Measurements from ENCODE around the gene PURB.
"Not testable (repeated sequence)": the region's sequence is repeated elsewhere in the genome, so short reads cannot be mapped to it uniquely, and the experiment has no call there.

The PURB gene

DNA sequence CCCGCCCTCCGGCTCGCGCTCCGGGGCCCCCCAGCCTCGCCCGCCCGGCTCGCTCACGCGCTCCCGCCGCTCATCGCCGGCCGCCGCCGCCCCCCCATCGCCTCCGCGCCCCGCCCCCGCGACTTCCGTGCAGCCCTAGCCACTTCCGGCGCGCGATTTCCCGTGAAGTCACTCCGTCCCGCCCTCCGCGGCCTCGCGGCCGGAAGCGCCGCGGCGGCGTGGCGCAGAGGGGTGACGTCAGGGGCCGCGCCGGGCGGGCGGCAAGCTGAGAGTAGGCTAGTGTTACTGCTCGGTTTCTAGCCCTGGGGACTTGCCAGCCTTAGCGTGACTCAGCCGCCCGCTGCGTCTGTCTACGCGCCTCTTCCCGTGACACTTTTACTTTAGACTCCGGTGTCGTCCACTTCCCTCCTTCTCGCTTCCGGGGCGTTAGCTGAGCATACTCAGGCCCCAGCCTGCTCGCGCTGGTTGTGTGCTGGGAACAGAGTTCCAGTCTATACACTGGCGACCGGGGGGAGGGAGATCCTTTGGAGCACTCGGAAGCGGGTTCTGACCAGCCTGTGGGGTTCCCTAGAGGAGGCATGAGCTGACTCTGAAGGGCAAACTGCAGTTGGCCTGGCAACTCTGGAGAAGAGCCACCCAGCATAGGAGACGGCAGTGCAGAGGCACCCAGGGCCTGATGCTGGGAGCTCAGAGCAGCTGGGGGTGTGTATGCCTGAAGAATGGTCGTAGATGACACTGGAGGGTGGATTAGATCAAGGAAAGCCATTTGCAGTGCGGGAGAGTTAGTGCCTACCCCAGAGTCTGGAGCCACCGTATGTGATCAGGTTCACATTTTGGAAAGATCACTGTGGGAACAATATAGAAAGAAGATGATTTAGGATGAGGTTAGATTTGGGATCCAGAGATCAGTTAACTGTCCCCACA, at the start of gene PURB:
PURB (minus strand) TSS at position 137 of the 924 bp plus-strand sequence. CDS start 182 bp downstream, outside the sequence.
- TF ChIP-seq, protein P1, sequence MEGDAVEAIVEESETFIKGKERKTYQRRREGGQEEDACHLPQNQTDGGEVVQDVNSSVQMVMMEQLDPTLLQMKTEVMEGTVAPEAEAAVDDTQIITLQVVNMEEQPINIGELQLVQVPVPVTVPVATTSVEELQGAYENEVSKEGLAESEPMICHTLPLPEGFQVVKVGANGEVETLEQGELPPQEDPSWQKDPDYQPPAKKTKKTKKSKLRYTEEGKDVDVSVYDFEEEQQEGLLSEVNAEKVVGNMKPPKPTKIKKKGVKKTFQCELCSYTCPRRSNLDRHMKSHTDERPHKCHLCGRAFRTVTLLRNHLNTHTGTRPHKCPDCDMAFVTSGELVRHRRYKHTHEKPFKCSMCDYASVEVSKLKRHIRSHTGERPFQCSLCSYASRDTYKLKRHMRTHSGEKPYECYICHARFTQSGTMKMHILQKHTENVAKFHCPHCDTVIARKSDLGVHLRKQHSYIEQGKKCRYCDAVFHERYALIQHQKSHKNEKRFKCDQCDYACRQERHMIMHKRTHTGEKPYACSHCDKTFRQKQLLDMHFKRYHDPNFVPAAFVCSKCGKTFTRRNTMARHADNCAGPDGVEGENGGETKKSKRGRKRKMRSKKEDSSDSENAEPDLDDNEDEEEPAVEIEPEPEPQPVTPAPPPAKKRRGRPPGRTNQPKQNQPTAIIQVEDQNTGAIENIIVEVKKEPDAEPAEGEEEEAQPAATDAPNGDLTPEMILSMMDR (IDR thresholded peaks at IDR 0.05; ENCODE audit: insufficient read depth, low read depth, low read length, missing control alignments), result no peak
- peak within 1 kb of the TSS; percentile 90 for H3K4me3 ChIP-seq (ENCODE audit: low read length)
- peak; percentile 99 for DNase-seq (ENCODE audit: low read depth)

DNA sequence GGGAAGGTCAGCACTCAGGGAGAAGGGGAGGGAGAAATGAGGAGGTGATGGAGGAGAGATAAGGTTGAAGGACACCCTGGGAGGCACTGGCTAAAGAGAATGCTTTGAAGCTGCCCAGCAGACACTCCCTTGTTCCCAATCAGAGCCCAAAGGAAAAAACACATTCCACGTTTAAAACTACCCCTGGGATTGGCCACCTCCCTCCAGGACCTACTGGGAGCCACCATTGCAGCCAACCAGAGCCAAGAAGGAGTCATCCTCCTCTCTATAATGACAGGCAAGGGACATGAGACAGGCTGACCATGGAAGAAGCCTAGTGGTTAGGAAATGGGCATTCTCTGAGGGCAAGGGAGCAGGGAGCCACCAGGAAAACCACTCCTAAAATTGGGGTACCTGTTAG, 49.7 kb upstream of the PURB start:
- TF ChIP-seq, protein P1 (IDR thresholded peaks at IDR 0.05; ENCODE audit: insufficient read depth, low read depth, low read length, missing control alignments), result no peak
- DNase-seq (ENCODE audit: low read depth), result no peak
- H3K4me3 ChIP-seq (ENCODE audit: low read length), result no peak overlapping the region

DNA sequence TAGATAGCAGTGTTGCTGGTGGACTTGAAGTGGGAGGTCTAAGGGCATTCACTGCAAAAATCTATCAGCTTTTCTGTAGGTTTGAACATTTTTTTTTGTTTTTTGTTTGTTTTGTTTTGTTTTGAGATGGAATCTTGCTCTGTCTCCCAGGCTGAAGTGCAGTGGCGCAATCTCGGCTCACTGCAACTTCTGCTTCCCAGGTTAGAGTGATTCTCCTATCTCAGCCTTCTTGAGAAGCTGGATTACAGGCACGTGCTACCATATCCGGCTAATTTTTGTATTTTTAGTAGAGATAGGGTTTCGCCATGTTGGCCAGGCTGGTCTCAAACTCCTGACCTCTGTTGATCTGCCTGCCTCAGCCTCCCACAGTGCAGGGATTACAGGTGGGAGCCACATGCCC, 49.2 kb upstream of the PURB start:
- not testable (repeated sequence) for H3K4me3 ChIP-seq (ENCODE audit: low read length); DNase-seq (ENCODE audit: low read depth)

DNA sequence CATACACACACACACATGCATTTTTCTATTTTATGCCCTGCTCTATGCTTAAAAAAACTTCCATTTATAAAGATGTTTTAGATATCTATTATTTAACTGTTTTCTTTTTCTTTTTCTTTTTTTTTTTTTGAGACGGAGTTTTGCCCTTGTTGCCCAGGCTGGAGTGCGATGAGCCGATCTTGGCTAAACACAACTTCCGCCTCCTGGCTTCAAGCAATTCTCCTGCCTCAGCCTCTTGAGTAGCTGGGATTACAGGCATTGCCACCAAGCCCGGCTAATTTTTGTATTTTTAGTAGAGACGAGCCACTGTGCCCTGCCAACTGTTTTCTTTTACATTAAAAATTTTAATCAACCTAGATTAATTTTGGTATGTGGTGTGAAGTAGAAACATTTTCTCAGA, 45.6 kb upstream of the PURB start:
- TF ChIP-seq, protein P1 (IDR thresholded peaks at IDR 0.05; ENCODE audit: insufficient read depth, low read depth, low read length, missing control alignments), result no peak
- DNase-seq (ENCODE audit: low read depth), result no peak
- no peak overlapping the region for H3K4me3 ChIP-seq (ENCODE audit: low read length)

DNA sequence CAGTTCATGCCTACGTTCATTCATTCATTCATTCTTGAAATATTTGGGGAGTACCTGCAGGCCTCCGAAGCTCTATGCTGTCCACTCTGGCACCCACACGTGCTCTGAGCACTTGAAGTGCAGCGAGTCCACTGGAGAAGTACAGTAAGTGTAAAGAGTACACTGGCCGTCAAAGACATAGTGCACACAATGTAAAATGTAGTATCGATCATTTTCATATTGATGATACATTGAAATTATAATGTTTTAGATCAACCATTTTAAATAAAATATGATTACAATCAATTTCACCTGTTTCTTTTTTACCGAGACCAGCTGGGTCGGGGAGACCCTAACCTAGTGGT, 37.0 kb upstream of the PURB start:
- TF ChIP-seq, protein P1 (IDR thresholded peaks at IDR 0.05; ENCODE audit: insufficient read depth, low read depth, low read length, missing control alignments), result no peak
- no peak overlapping the region for H3K4me3 ChIP-seq (ENCODE audit: low read length)
- no peak for DNase-seq (ENCODE audit: low read depth)

DNA sequence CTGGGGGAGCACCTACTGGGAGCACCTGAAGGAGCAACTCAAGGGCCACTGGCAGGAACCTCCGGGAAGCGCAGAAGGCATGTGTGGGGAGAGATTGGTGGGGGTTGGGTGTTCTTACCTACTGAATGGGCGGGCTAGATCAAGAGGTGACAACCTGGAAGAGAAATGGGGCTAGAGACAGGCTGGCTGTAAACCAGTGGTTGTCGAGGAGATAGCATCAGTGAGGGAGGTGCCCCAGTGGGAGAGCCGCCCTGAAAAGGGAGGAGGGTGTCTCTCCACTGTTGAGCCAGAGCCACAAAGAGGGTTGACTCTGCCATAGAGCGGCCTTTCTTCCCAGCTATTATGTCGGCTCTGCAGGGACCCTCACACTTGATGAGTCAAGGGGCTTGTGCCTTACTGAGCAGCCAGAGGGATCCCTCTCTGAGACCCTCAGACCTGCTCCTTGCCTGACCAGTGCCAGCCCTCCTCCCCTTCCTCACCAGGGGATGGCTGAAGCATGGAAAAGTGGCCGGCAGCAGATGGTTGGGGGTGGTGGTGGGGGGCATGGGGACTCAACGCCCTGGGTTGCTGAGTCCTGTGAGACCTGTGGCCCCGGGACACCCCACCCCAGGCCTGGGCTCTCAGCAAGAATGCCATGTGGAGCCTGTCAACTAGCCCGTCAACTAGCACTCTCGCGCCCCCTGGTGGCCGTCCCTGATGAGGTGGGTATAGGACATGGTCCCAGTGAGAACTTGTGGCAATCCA, 36.4 kb upstream of the PURB start:
- H3K4me3 ChIP-seq (ENCODE audit: low read length), result no peak overlapping the region
- TF ChIP-seq, protein P1 (IDR thresholded peaks at IDR 0.05; ENCODE audit: insufficient read depth, low read depth, low read length, missing control alignments), result peak; percentile 72
- peak; percentile 77 for DNase-seq (ENCODE audit: low read depth)

DNA sequence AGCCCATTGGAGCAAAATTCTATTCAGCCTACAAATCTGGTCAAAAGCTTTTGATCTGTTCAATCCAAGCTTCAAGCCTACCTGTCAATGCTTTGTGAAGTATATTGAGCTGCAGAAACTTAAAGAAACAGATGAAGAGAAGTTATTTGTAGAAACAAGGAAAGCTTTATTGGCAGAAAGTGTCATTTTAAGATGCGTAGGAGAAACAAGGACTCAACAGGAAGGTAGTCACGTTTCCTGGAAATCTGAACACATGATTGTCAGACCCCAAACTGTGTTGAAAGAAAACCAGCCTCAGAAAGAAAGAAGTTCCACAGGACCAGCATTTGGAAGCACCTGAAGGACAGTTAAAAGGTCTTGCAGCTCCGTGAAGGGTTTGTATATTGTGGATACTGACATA, 34.8 kb upstream of the PURB start:
- no peak for DNase-seq (ENCODE audit: low read depth)
- H3K4me3 ChIP-seq (ENCODE audit: low read length), result no peak overlapping the region
- TF ChIP-seq, protein P1 (IDR thresholded peaks at IDR 0.05; ENCODE audit: insufficient read depth, low read depth, low read length, missing control alignments), result no peak

All from epithelial cell of esophagus (primary cell).